MG63 (cell line): Measurements from ENCODE around the gene PFKFB3. TPM values are rescaled to one million over a fixed set of nuclear protein-coding genes. Genes with fewer than 3 reads are reported as not detected.

Source experiments
- DNase-seq: peaks from one replicate; pipeline ENCODE4 v3.0.0-alpha.2; 2020
- H3K27me3 ChIP-seq: fragments of 250-450 bp; sonication (Bioruptor Pico); 2 replicates; pipeline ENCODE4 v1.5.1; 2020; ENCODE audit warnings: mild to moderate bottlenecking, moderate library complexity
- H3K36me3 ChIP-seq: fragments of 250-450 bp; sonication (Bioruptor Pico); 2 replicates; pipeline ENCODE4 v1.5.1; 2020; ENCODE audit warnings: mild to moderate bottlenecking, moderate library complexity
- H3K4me3 ChIP-seq: fragments of 250-450 bp; sonication (Bioruptor Pico); 2 replicates; pipeline ENCODE4 v1.5.1; 2020; ENCODE audit warnings: mild to moderate bottlenecking, moderate library complexity
- H3K9me3 ChIP-seq: fragments of 250-450 bp; sonication (Bioruptor Pico); 2 replicates; pipeline ENCODE4 v1.5.1; 2020; ENCODE audit warnings: mild to moderate bottlenecking, moderate library complexity
- total RNA-seq: library from RNA; depleted of rRNA; stranded (reverse); fragments of >200 nt; shearing (Covaris generic); gene quantifications from 2 replicates; pipeline ENCODE4 v1.2.3, GENCODE V29; 2014; ENCODE audit warnings: low replicate concordance

PFKFB3 gene
- total RNA-seq, 1 experiment from 2014 or later, result 7.8 TPM

GRCh38 chr10:6221971-6222751 lies 19.4 kb downstream of the PFKFB3 start:
- H3K27me3 ChIP-seq, result no peaks in the 10 kb centered on the region
- DNase-seq, result peak; percentile 78
- peaks cover 57% of the 10 kb centered on the region for H3K36me3 ChIP-seq
- no peak overlapping the region for H3K4me3 ChIP-seq
- no peaks in the 10 kb centered on the region for H3K9me3 ChIP-seq

- no peak for DNase-seq
- Histone ChIP-seq H3K9me3 (no peaks in the 10 kb centered on the region), H3K4me3 (no peak overlapping the region), H3K36me3 (peaks cover 59% of the 10 kb centered on the region), H3K27me3 (no peaks in the 10 kb centered on the region)
These were observed 20.0 kb downstream of the PFKFB3 start for GRCh38 chr10:6222755-6223154.

GRCh38 chr10:6223981-6224380 lies 21.2 kb downstream of the PFKFB3 start:
- H3K36me3 ChIP-seq, result peaks cover 52% of the 10 kb centered on the region
- no peaks in the 10 kb centered on the region for H3K27me3 ChIP-seq
- no peak overlapping the region for H3K4me3 ChIP-seq
- no peaks in the 10 kb centered on the region for H3K9me3 ChIP-seq
- no peak for DNase-seq

GRCh38 chr10:6224781-6225180 lies 22.0 kb downstream of the PFKFB3 start:
- H3K27me3 ChIP-seq, result no peaks in the 10 kb centered on the region
- no peak overlapping the region for H3K4me3 ChIP-seq
- H3K36me3 ChIP-seq, result peaks cover 45% of the 10 kb centered on the region
- no peaks in the 10 kb centered on the region for H3K9me3 ChIP-seq
- no peak for DNase-seq

GRCh38 chr10:6225263-6225814 lies 22.6 kb downstream of the PFKFB3 start:
- DNase-seq, result no peak
- Histone ChIP-seq H3K4me3 (no peak overlapping the region), H3K27me3 (no peaks in the 10 kb centered on the region), H3K9me3 (no peaks in the 10 kb centered on the region), H3K36me3 (peaks cover 46% of the 10 kb centered on the region)

- DNase-seq, result no peak
These were observed 23.5 kb downstream of the PFKFB3 start for GRCh38 chr10:6226216-6226615.

GRCh38 chr10:6227346-6227745 lies 24.6 kb downstream of the PFKFB3 start:
- Histone ChIP-seq H3K4me3 (no peak overlapping the region), H3K9me3 (no peaks in the 10 kb centered on the region), H3K27me3 (no peaks in the 10 kb centered on the region), H3K36me3 (peaks cover 39% of the 10 kb centered on the region)
- DNase-seq, result no peak

More at GRCh38 chr10:6226216-6226615, 23.5 kb downstream of the PFKFB3 start:
- Histone ChIP-seq H3K36me3 (peaks cover 43% of the 10 kb centered on the region), H3K4me3 (no peak overlapping the region), H3K9me3 (no peaks in the 10 kb centered on the region), H3K27me3 (no peaks in the 10 kb centered on the region)

- H3K36me3 ChIP-seq, result peaks cover 31% of the 10 kb centered on the region
- H3K4me3 ChIP-seq, result no peak overlapping the region
- no peaks in the 10 kb centered on the region for H3K9me3 ChIP-seq
- DNase-seq, result no peak
- no peaks in the 10 kb centered on the region for H3K27me3 ChIP-seq
These were observed 25.3 kb downstream of the PFKFB3 start for GRCh38 chr10:6228010-6228511.

- H3K27me3 ChIP-seq, result no peaks in the 10 kb centered on the region
- no peak for DNase-seq
- H3K9me3 ChIP-seq, result no peaks in the 10 kb centered on the region
- no peak overlapping the region for H3K4me3 ChIP-seq
- peaks cover 28% of the 10 kb centered on the region for H3K36me3 ChIP-seq
These were observed 25.9 kb downstream of the PFKFB3 start for GRCh38 chr10:6228647-6229046.

- Histone ChIP-seq H3K36me3 (peaks cover 30% of the 10 kb centered on the region), H3K9me3 (no peaks in the 10 kb centered on the region), H3K27me3 (no peaks in the 10 kb centered on the region), H3K4me3 (no peak overlapping the region)
- no peak for DNase-seq
These were observed 26.6 kb downstream of the PFKFB3 start for GRCh38 chr10:6229290-6229689.

GRCh38 chr10:6229746-6230145 lies 27.0 kb downstream of the PFKFB3 start:
- no peak for DNase-seq
- H3K4me3 ChIP-seq, result no peak overlapping the region
- peaks cover 26% of the 10 kb centered on the region for H3K36me3 ChIP-seq
- no peaks in the 10 kb centered on the region for H3K27me3 ChIP-seq
- H3K9me3 ChIP-seq, result no peaks in the 10 kb centered on the region

- peaks cover 28% of the 10 kb centered on the region for H3K36me3 ChIP-seq
- no peak for DNase-seq
- no peaks in the 10 kb centered on the region for H3K27me3 ChIP-seq
- H3K9me3 ChIP-seq, result no peaks in the 10 kb centered on the region
- no peak overlapping the region for H3K4me3 ChIP-seq
These were observed 27.6 kb downstream of the PFKFB3 start for GRCh38 chr10:6230315-6230714.

GRCh38 chr10:6231146-6231545 lies 28.4 kb downstream of the PFKFB3 start:
- Histone ChIP-seq H3K36me3 (peaks cover 30% of the 10 kb centered on the region), H3K4me3 (no peak overlapping the region), H3K9me3 (no peaks in the 10 kb centered on the region), H3K27me3 (no peaks in the 10 kb centered on the region)
- no peak for DNase-seq

GRCh38 chr10:6231730-6232129 lies 29.0 kb downstream of the PFKFB3 start:
- no peak for DNase-seq
- H3K4me3 ChIP-seq, result no peak overlapping the region
- H3K27me3 ChIP-seq, result no peaks in the 10 kb centered on the region
- no peaks in the 10 kb centered on the region for H3K9me3 ChIP-seq
- peaks cover 28% of the 10 kb centered on the region for H3K36me3 ChIP-seq

GRCh38 chr10:6232225-6232807 lies 29.6 kb downstream of the PFKFB3 start:
- H3K27me3 ChIP-seq, result no peaks in the 10 kb centered on the region
- peaks cover 25% of the 10 kb centered on the region for H3K36me3 ChIP-seq
- no peak for DNase-seq
- no peaks in the 10 kb centered on the region for H3K9me3 ChIP-seq
- no peak overlapping the region for H3K4me3 ChIP-seq

GRCh38 chr10:6232846-6233724 lies 30.4 kb downstream of the PFKFB3 start:
- no peaks in the 10 kb centered on the region for H3K9me3 ChIP-seq
- no peak overlapping the region for H3K4me3 ChIP-seq
- no peaks in the 10 kb centered on the region for H3K27me3 ChIP-seq
- peaks cover 21% of the 10 kb centered on the region for H3K36me3 ChIP-seq
- no peak for DNase-seq
